Heart left ventricle (tissue), 16 donors: Measurements from ENCODE around the gene EFEMP2. TPM values are rescaled to one million over a fixed set of nuclear protein-coding genes. Genes with fewer than 3 reads are reported as not detected.
A peak's percentile ranks its signal among the peaks of the same experiment; 100 is the strongest.

Source experiments
- ATAC-seq, 4 donors: fragments of 200-7000 bp; cut with Tn5 transposase; one replicate each; pipeline ENCODE4 v1.9.1; 2020 to 2022; ENCODE audit warnings: moderate library complexity in 4 of 4, mild to moderate bottlenecking in 3 of 4, moderate number of reproducible peaks in 1 of 4
- DNase-seq, 5 donors: peaks; one replicate each; pipeline ENCODE4 v3.0.0-alpha.2; 2020
- H3K27ac ChIP-seq, 12 donors: fragments of 200-600 bp; sonication (generic) in 4 of 12; one replicate each; pipeline versions ENCODE4 v1.5.0 to v1.8.0; 2016 to 2022; ENCODE audit warnings: mild to moderate bottlenecking in 2 of 12
- H3K27me3 ChIP-seq, 9 donors: fragments of 200-600 bp; sonication (generic) in 2 of 9; one replicate each; pipeline versions ENCODE4 v1.5.1 to v1.8.0; 2016 to 2022; ENCODE audit warnings: mild to moderate bottlenecking in 3 of 9
- H3K36me3 ChIP-seq, 9 donors: fragments of 200-600 bp; sonication (generic) in 2 of 9; one replicate each; pipeline versions ENCODE4 v1.5.0 to v1.8.0; 2018 to 2022; ENCODE audit warnings: mild to moderate bottlenecking in 2 of 9
- H3K4me1 ChIP-seq, 12 donors: fragments of 200-600 bp; sonication (generic) in 4 of 12; one replicate each; pipeline versions ENCODE4 v1.5.0 to v1.8.0; 2016 to 2022; ENCODE audit warnings: mild to moderate bottlenecking in 3 of 12
- H3K4me3 ChIP-seq, 12 donors: fragments of 200-600 bp; sonication (generic) in 4 of 12; one replicate each; pipeline versions ENCODE4 v1.5.0 to v1.8.0; 2017 to 2022; ENCODE audit warnings: mild to moderate bottlenecking in 9 of 12, moderate library complexity in 4 of 12
- H3K9me3 ChIP-seq, 12 donors: fragments of 200-600 bp; sonication (generic) in 4 of 12; one replicate each; pipeline versions ENCODE4 v1.5.0 to v1.8.0; 2016 to 2022; ENCODE audit warnings: mild to moderate bottlenecking in 1 of 12
- POLR2A ChIP-seq, 2 donors: fragments of 450-650 bp; IDR thresholded peaks; one replicate each; pipeline ENCODE4 v1.6.1; 2017; ENCODE audit warnings: antibody characterized with exemption in 2 of 2, mild to moderate bottlenecking in 2 of 2, moderate library complexity in 2 of 2
- WGBS, 4 donors: extraction: QIAGEN DNeasy Blood & Tissue Kit in 2 of 4; methylation state at CpG; one replicate each; pipeline versions ENCODE4 v1.1.5 to v1.1.7; 2013 to 2018; 5-methylcytosine and 5-hydroxymethylcytosine counted together
- intact Hi-C, 10 donors: fragments of 100-400 bp; cut with DNase I; formaldehyde crosslinking; loops; one replicate each; pipeline versions ENCODE4 v1.11.1 to v1.14.2; 2022
- polyA plus RNA-seq, 2 donors: library from polyadenylated mRNA; stranded (reverse); fragments of 200-250 nt; gene quantifications; one replicate each; pipeline ENCODE4 v1.2.3, GENCODE V29; 2013
- total RNA-seq, 9 donors: library from RNA; depleted of rRNA in 2 of 9; stranded (reverse); fragments of >200 nt in 2 of 9; fragmentation: NEBNext Ultra II Directional in 3 of 9; extraction: Animal tissue kit (Norgen Biotek cat#: 25700) in 3 of 9; gene quantifications; one replicate each; pipeline versions ENCODE4 v1.1.0 to v1.2.4, GENCODE V29; 2016 to 2023
- TF ChIP-seq, protein P1 (sequence below), 12 donors: fragments of 200-600 bp; sonication (generic) in 4 of 12; IDR thresholded peaks; one replicate each; pipeline versions ENCODE4 v1.5.0 to v1.8.0; 2018 to 2022; ENCODE audit warnings: antibody characterized with exemption in 12 of 12, mild to moderate bottlenecking in 5 of 12
- donor health status: ischemic (EF 13 %, LVEDD 7.1; RV severe dilation, severe dysfunction).
- donor health status: healthy with polysubstance abuse.
- donor health status: DM: no; HTN: yes; CAD: no.
- donor health status: DM: no; HTN: no; CAD: no.
- donor health status: ischemic (EF 25% LVEDD 6.9; RV normal size, moderate dysfunction).
- donor health status: ischemic (EF 25% LVEDD 5.7; RV mildly dilated, moderate dysfunction).
- donor health status: healthy.
- donor health status: DM: yes; HTN: yes; CAD: no.
- donor health status: ischemic (EF 35%, LVEDD 5.7; RV mildly dilated, moderate dysfunction).
- donor health status: nonischemic (EF 11% LVEDD 7.7; RV severe dilation, severe dysfunction).
- donor health status: DM: yes; HTN: yes; CAD: no.
- donor health status: PGD.
- donor health status: ischemic (EF 29% LVEDD 5.4; RV normal size, mild dysfunction).
- donor health status: nonischemic (EF 23%, LVEDD 6.1; RV moderate dilation, normal function).

Gene EFEMP2
- total and polyA plus RNA-seq, 11 donors: 43.6 to 123 (median 88.4) TPM

DNA sequence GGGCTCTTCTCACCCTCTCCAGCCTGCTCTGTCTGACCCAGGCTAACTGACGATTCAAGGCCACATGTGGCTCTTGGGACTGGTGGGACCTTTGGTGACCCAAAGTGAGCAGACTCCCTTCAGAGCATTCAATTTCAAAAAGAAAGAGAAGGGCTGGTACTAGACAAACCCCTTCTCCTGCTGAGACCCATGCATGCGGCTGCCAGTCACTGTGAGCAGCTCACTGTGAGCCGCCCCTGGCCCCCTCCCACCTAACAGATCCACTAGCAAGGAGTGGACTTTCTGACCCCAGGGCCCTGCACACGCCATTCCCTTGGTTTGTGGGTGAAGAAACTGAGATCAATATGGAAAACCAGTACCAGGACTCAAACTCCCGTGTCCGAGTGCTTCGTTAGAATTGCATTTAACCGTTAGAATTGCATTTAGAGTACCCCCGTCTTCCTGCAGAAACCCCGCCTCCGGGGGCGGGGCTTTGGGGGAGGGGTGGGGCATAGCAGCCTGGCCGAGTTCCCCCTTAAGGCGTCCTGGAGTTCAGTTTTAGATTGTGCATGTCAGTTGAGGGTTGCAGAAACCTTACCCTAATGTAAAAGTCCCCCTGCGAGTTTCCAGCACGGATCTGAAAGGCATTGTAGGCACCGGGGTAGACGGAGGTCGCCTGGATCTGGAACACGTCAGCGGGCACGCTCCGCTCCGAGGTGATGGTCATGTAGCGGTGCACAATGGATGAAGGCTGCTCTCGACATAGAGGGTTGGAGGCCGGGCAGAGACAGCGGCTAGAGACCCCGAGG lies 5.1 kb downstream of the EFEMP2 start:
- Histone ChIP-seq H3K27ac (no peak overlapping the region), H3K36me3 (peaks cover 0 to 82% (median 73%) of the 10 kb centered on the region in 9 donors), H3K4me1 (peaks cover 0 to 38% (median 19%) of the 10 kb centered on the region in 12 donors), H3K27me3 (no peaks in the 10 kb centered on the region), H3K4me3 (no peak overlapping the region), H3K9me3 (no peaks in the 10 kb centered on the region)
- intact Hi-C loops: loop anchor here in 1 of 10 donors (10.0 kb wide), 1 partner anchor 477 kb away; the partner anchor contains the start of genes B4GAT1 and BRMS1
- no peak for TF ChIP-seq POLR2A (IDR thresholded peaks at IDR 0.05)
- TF ChIP-seq, protein P1, sequence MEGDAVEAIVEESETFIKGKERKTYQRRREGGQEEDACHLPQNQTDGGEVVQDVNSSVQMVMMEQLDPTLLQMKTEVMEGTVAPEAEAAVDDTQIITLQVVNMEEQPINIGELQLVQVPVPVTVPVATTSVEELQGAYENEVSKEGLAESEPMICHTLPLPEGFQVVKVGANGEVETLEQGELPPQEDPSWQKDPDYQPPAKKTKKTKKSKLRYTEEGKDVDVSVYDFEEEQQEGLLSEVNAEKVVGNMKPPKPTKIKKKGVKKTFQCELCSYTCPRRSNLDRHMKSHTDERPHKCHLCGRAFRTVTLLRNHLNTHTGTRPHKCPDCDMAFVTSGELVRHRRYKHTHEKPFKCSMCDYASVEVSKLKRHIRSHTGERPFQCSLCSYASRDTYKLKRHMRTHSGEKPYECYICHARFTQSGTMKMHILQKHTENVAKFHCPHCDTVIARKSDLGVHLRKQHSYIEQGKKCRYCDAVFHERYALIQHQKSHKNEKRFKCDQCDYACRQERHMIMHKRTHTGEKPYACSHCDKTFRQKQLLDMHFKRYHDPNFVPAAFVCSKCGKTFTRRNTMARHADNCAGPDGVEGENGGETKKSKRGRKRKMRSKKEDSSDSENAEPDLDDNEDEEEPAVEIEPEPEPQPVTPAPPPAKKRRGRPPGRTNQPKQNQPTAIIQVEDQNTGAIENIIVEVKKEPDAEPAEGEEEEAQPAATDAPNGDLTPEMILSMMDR (IDR thresholded peaks at IDR 0.05): no peak
- ATAC-seq (no peak), DNase-seq (peak in 2 of 5 donors; percentile 17 to 54)
- 56 to 65% (median 60%) methylated on average over 28 to 29 of the region's 29 CpGs for WGBS, 4 donors

DNA sequence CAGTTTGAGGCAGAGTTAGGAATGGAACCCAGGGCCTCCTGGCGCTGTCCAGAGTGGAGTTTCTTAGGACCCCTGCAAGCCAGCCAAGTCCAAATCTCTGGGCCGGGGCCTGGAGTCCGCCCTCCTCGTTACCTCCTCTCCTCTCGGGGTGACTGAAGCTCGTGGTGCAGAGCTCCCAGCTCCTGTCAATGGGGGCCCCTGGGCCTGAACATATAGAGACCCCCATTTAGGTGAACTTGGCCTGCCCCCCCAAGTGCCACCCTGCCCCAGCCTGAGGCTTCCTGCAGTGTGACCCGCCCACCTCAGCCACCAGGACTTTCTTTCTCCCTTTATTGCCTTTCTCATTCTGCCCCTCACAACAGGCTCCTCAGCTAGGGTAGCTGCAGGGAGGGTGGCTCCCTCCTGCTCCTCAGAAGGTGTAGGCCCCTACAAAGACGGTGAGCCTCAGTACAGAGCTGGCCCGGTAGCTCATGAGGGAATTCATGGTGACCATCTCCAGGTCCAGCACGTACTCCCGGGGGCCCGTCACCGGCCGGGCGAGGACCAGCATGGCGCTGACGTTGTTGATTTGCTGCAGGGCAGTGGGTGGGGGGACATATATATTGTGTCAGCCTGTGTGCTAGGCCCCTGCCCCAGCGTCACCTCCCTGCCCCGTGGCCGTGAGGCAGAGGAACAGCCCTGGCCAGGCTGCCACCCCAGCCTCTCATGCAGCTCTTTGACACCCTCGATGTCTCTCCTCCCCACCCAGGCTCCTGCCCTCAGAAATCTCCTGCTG lies 5.9 kb downstream of the EFEMP2 start:
- no peaks in the 10 kb centered on the region for H3K27me3 ChIP-seq
- 78 to 86% (median 83%) methylated on average over 12 to 21 of the region's 21 CpGs for WGBS, 4 donors
- intact Hi-C loops: loop anchor here in 1 of 10 donors (10.0 kb wide), 1 partner anchor 478 kb away; the partner anchor contains the start of genes B4GAT1 and BRMS1
- ATAC-seq: no peak
- H3K4me3 ChIP-seq: no peak overlapping the region
- peaks cover 2 to 38% (median 24%) of the 10 kb centered on the region in 12 donors for H3K4me1 ChIP-seq
- H3K9me3 ChIP-seq: no peaks in the 10 kb centered on the region
- H3K36me3 ChIP-seq: peaks cover 0 to 89% (median 81%) of the 10 kb centered on the region in 9 donors
- peak in 2 of 5 donors; percentile 10 to 49 for DNase-seq
- TF ChIP-seq, protein P1 (IDR thresholded peaks at IDR 0.05): no peak
- no peak for TF ChIP-seq POLR2A (IDR thresholded peaks at IDR 0.05)
- H3K27ac ChIP-seq: no peak overlapping the region

DNA sequence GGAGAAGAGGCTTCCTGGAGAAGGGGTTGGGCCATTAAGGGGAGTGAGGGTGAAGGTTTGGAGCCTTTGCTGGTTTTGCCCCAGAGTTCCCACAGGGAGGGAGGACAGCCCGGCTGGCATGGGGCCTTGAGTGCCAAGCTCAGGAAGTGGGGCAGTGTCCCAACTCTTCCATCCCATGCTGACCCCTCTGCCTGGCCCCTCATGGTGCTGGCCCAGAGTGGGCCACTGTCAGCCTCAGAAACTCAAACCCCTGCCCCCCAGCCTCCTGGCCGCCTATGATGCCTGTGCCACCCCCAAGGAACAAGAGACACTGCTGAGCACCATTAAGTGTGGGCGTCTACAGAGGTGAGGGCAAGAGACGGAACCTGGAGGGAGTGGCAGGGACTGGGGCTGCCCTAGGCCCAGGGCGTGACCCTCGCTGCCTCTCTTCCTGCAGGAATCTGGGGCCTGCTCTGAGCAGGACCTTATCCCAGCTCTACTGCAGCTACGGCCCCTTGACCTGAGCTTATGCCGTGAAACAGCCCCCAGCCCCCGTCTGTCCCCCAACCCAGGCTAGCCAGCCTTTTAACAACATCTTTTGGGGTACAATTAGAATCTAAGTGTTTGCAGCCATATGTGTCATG lies 6.9 kb downstream of the EFEMP2 start:
- Histone ChIP-seq H3K27ac (no peak overlapping the region), H3K9me3 (no peaks in the 10 kb centered on the region), H3K27me3 (no peaks in the 10 kb centered on the region), H3K36me3 (peaks cover 0 to 93% (median 83%) of the 10 kb centered on the region in 9 donors), H3K4me1 (peaks cover 0 to 38% (median 22%) of the 10 kb centered on the region in 12 donors), H3K4me3 (no peak overlapping the region)
- TF ChIP-seq, protein P1 (IDR thresholded peaks at IDR 0.05): no peak
- TF ChIP-seq POLR2A (IDR thresholded peaks at IDR 0.05): no peak
- 77 to 92% (median 85%) methylated on average over 5 to 9 of the region's 9 CpGs for WGBS, 4 donors
- intact Hi-C loops: loop anchor here in 1 of 10 donors (10.0 kb wide), 1 partner anchor 479 kb away; the partner anchor contains the start of genes B4GAT1 and BRMS1
- ATAC-seq (no peak), DNase-seq (peak in 2 of 5 donors; percentile 10 to 33)
